Measurements from ENCODE around the gene SYNJ1.
A peak's percentile ranks its signal among the peaks of the same experiment; 100 is the strongest.
"Not testable (repeated sequence)": the region's sequence is repeated elsewhere in the genome, so short reads cannot be mapped to it uniquely, and the experiment has no call there.

The SYNJ1 gene

GRCh38 chr21:32727687-32728455 lies at the start of gene SYNJ1:
SYNJ1 (minus strand) TSS chr21:32728013; CDS start chr21:32726895, 1,118 bp downstream.
- peak; percentile 87 for DNase-seq

DNA sequence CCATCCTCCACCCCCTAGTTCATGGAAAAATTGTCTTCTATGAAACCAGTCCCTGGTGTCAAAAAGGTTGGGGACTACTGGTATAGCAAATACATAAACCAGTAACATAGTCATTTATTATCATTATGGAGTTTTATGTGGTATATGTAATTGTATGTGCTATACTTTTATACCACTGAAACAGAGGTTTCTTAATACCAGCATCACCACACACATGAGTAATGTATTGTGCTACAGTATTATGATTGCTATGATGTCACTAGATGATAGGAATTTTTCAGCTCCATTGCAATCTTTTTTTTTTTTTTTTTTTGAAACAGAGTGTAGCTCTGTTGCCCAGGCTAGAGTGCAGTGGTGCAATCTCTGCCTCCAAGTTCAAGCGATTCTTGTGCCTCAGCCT lies 49.5 kb upstream of the SYNJ1 start:
- DNase-seq, result no peak

DNA sequence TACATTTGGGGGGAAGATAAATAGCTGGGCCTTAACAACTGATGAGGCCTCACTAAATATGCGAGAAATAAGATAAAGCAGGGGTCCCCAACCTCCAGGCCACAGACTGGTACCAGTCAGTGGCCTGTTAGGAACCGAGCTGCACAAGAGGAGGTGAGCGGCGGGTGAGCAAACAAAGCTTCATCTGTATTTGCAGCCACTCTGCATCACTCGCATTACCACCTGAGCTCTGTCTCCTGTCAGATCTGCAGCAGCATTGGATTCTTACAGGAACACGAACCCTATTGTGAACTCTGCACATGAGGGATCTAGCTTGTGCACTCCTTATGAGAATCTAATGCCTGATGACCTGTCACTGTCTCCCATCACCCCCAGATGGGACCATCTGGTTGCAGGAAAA lies 48.9 kb upstream of the SYNJ1 start:
- DNase-seq, result no peak

GRCh38 chr21:32773048-32773344 lies 45.2 kb upstream of the SYNJ1 start:
- DNase-seq, result not testable (repeated sequence)

GRCh38 chr21:32772281-32773047 lies 44.7 kb upstream of the SYNJ1 start:
- peak; percentile 59 for DNase-seq

DNA sequence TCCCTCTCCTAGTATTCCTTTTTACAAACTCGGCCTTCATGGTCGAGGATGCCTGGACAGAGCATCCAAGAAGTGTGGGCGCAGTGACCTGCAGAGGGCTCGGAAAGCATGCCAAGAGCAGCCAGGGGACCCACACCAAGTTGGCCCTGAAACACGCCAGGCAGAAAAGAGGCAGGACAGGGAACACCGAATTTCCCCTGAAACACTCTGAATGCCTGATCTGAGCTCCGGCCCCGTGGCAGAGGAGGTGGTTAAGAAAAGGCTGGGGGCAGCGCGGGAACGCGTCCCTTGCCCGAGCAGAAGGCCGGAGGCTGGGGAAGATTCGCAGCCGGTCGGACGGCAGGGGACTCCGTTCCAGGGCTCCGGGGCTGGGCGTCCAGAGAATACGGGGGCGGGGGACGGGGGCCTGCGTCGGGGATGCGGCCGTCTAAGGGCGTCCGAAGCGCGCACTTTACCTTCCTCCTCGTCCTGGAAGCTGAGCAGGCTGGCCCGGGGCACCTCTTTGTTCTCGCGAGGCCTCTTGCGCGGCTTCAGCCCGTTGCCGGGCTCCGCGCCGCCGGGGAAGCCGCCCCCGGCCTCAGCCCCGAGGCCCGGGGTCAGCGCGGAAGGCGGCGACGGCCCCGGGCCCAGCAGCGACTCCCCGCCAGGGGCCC lies 43.2 kb upstream of the SYNJ1 start:
- peak; percentile 33 for DNase-seq

GRCh38 chr21:32768530-32768929 lies 40.7 kb upstream of the SYNJ1 start:
- no peak for DNase-seq

DNA sequence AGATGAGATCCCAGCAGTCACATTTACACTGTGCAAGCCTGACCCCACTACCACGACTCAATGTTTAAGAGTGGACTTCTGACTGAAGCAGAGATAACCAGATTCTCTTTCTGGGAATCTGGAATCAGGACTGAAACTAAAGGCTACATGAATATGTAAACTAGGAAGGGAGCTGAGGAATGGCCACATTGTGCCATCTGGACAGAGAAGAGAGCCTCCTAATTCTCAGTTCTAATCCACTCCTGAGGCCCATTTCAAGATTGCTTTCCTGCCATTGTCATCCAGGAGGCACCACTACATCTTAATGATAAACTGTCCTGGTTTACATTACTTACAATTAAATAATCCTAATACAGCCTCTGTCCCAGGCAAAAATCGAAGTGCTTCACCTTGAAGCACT lies 37.2 kb upstream of the SYNJ1 start:
- DNase-seq, result no peak

GRCh38 chr21:32764186-32764585 lies 36.4 kb upstream of the SYNJ1 start:
- DNase-seq, result peak; percentile 15

DNA sequence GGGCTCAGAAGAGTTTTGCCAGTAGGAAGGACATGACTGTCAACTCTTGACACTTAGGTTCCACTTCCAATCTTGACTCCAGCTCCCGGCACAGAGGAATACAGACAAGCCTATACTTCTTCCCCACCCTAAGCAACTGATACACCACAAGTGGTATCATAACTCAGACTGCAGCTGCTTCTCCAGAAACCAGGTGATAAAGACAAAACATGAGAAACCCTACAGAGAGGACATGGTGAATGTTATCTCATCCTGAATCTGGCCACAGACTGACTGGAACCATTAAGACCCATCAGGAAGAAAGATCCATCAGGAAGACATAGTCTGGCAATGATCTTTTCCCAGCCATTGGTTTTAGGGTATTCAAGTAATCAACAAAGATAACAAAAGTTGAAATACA lies 30.0 kb upstream of the SYNJ1 start:
- no peak for DNase-seq

DNA sequence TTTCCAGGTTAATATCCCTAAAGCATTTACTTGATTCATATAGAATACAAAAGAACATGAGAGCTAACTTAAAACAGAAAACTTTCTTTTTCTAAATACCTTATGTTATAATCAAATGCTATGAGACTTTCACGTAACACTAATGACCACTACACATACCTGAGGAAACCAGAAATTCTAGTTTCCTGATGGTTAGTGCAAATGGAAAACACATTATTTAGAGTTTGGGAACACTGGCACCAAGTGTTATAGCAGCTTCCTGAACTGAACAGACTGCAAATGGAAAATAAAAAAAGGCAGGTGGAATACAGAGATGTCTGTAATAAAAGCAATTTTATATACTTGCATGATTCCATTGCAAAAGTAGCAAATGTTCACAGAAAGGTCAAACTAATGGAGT lies 28.3 kb upstream of the SYNJ1 start:
- no peak for DNase-seq

DNA sequence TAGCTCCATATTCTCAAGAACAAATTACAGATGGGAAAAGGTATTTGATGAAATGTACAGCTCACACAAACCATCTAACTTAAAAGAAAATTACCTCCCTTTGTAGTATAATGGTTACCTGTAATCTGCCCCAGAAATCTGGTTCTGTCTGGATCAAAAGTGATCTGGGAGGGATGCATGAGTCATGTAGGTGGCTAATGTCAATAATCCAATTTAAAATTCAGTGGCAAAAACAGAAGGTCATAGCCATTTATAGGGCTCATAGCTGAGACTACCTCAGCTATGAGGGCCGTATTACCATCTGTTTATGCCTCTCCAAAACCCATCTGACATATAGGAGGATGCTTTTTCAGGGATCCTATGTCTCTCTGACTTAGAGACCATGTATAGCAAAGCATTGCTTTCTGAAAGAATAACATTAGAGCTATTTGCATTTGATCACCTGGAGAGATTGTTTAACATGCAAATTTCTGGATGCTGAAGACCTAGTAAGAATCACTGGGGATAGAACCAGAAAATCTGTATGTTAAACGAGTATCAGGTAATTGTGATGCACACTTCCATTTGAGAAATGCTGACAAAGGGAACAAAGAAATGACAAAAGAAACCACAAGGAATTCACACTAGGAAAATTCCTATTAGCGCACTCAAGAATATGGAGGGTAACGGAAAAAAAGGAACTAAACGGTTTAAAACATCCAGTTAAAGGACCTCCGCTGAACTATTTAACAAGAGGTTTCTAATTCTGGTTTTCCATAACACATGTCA lies 26.2 kb upstream of the SYNJ1 start:
- no peak for DNase-seq

DNA sequence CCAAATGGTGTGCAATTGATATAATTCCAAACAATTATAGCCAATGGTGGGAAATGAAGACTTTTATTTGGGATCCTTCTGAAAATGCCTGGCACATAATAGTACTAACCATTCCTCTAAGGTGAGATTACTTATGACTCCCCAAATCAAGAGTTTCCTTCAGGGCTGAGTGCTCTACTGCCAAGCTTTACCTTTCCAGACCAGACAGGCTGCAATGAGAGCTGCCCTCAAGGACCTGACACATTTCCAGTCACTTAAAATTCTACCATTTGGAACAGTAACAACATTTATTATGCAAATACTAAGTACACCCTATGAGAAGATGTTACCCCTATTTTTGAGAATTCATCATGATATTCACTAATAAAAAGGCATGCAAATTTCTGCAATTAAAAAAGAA lies 22.6 kb upstream of the SYNJ1 start:
- no peak for DNase-seq

DNA sequence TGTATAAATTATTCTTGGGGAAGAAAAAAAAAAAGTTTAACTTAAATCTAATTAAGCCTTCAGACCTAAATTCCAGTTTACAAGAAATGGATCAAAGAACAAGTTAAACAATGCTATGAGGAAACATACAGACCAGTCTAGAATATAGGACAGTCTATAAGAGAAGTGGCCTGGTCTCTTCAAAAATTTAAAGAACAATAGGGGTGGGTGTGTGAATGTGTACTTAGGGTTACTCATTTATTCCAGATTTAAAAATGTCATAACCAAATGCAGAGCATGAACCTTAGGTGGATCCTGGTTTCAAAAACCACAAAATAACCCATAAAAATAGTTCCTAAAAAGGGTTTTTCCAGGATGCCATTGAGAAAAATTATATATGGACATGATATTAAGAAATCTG lies 21.8 kb upstream of the SYNJ1 start:
- DNase-seq, result no peak

- DNase-seq, result no peak
These were observed 20.7 kb upstream of the SYNJ1 start for GRCh38 chr21:32748529-32748928.

- DNase-seq, result no peak
These were observed 19.6 kb upstream of the SYNJ1 start for GRCh38 chr21:32747396-32747795.

DNA sequence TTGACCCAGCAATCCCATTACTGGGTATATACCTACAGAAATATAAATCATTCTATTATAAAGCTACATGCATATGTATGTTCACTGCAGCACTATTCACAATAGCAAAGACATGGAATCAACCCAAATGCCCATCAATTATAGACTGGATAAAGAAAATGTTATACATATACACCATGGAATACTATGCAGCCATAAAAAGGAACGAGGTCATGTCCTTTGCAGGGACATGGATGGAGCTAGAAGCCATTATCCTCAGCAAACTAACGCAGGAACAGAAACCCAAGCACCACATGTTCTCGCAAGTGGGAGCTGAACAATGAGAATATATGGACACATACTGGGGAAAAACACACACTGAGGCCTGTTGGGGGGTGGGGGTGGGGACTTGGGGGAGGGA lies 18.9 kb upstream of the SYNJ1 start:
- not testable (repeated sequence) for DNase-seq

GRCh38 chr21:32742396-32742795 lies 14.6 kb upstream of the SYNJ1 start:
- DNase-seq, result no peak

- no peak for DNase-seq
These were observed 13.5 kb upstream of the SYNJ1 start for GRCh38 chr21:32741336-32741735.

GRCh38 chr21:32739946-32740345 lies 12.1 kb upstream of the SYNJ1 start:
- no peak for DNase-seq

DNA sequence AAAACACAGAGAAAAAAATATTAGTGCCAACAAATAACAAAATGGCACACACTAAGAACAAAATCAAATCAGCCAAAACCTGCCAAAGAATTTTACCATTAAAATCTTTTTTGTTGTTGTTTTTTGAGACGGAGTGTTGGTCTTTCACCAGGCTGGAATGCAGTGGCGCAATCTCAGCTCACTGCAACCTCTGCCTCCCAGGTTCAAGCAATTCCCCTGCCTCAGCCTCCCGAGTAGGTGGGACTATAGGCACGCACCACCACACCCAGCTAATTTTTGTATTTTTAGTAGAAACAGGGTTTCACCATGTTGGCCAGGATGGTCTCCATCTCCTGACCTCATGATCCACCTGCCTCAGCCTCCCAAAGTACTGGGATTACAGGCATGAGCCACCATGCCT lies 8.3 kb upstream of the SYNJ1 start:
- DNase-seq, result not testable (repeated sequence)

- DNase-seq, result no peak
These were observed 7.7 kb upstream of the SYNJ1 start for GRCh38 chr21:32735524-32735923.

- no peak for DNase-seq
These were observed 6.3 kb upstream of the SYNJ1 start for GRCh38 chr21:32733990-32734613.
